AG08395 (cell line): ENCODE results near the gene KIF16B.

Experiments used
- DNase-seq: peaks from one replicate; pipeline ENCODE4 v3.0.0; 2012; ENCODE audit warnings: mixed read lengths, low spot score

KIF16B gene

DNA sequence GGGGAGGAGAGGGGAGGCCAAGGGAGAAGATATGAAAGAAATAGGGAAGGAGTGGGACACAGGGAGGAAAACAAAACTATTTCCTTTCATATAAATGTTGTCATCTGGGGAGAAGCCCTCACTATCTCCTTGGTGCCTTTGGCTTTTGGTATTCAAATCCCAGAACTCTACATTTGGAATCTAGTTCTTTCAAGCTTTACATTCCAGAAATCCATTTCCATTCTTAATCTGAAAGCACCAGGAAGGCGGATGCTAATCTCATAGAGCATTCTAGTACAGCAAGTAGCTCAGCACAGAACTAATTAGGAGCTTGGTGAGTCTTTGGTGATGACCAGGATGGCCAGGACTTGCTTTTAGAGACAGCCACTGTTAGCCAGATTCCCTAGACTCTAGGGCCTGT, 177.9 kb downstream of the KIF16B start:
- no peak for DNase-seq

DNA sequence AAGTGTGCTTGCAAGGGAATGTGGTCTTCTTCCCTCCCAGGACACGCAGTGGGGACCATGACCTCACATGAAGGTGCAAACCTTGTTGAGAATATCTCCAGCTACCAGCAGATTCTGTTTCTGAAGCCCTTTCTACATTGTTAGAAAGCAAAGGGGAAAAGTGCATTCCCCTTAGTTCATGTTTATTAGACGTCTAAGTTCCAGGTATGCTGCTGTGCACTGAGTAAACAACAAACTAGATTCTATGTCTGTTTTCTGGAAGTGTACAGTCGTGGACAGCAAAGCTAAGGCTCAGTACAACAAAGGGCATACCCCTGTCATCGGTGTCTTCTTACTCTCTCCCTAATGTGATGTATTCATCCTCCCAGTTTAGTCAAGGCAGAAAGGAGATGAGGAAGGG, 178.5 kb downstream of the KIF16B start:
- no peak for DNase-seq

DNA sequence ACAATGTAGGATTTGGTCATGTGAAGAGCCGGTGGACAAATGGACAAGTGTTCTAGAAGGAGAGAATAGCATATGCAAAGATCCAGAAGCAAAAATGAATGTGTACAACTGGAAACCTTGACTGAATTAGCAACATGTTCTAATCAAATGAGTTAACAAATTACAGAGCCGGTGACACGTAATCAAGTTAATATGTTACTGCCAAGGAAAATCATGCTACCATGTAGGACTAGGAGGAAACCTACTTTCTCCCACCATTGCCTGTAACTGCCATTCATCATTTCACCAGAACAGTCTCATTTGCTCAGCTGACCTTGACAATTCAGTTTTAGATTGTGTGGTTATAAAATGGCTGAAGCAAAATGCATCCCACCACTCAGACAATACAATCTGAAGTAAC, 179.4 kb downstream of the KIF16B start:
- DNase-seq, result no peak

DNA sequence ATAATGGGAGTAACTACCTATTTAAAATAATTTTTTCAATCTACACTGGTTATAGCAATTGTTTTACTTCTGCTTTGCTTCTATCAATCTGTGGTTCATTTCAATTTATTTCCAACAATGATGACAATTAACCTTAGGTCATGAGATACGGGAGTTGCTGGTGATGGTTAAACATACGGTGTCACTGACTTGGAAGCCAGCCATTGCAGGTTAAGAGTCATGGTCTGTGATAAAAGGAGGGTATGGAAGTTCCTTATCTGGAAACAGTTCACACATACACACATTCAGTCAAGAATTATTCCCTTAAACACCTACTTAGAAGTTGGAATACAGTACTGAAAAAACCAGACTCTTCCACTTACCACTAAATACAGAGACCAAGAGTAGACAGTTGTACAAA, 180.0 kb downstream of the KIF16B start:
- DNase-seq, result no peak

DNA sequence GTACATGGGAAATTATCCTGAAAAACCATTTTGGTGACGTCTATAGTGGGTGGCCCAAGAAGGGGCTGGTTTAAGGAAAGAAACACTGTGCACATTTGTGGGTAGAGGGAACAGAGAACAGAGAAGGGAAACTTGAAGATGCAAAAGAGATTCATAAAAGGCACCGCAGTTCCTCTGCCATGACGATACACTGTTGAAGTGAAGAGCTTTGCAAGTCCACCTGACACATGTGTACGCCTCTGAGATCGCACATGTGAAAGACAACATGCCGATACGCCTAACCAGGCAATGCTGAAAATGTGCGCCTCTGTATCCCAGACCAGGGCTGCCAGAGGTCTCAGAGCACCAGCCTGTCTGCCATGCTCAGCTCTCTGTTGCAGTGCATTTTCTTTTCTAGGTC, 180.9 kb downstream of the KIF16B start:
- DNase-seq, result no peak

DNA sequence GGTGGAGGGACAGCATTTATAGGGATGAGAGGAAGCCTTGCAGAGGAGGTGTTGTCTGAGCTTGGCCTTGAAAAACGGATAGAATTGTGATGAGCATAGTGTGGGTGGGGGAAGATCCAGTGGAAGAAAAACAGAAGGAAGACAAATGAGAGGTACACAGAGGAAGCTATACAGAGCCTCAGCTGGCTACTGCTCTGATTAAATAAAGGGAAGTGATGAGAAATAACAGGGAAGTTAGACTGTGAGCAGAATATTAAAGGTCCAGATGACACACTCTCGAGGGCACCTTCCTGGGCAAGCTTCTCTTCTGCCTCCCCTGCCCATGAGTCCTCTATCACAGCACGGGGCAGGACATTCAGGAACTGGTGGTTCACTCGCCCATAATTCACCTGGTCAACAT, 182.3 kb downstream of the KIF16B start:
- no peak for DNase-seq

DNA sequence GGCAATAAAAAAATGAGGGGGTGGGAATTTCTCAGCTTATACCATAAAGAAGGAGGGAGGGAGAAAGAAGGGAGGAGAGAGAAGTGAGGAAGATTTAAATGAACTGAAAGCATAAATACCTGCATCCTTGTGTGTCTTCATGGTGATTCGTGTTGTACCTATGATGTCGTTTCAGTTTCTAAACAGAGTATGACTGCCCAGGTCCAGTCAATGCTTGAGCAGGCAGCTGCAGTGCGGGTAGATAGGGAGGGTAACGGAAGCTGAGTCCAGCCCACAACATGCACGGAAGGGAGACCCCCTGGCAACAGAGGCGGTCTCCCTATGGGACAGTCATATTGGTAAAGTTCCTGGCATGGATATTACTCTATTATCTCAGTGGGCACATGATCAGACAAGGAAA, 184.5 kb downstream of the KIF16B start:
- DNase-seq, result no peak

DNA sequence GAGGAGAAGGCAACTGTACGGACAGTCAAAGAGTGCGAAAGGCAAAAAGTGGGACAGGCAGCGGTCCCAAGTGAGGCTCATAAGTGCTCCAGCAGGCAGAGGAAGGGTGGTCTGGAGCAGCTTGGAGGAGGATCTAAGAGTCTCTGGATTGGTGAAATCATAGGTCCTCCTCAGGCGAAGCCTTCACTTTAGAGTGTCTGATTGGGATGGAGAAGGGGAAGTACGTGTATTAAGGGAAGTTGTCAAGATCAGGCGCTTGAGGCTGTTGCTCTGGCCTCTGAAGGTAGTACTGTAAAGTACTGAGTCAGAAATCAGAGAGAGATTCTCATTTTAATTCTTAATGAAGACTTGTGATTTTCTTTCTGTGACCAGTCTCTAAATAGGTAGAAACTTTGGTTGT, 185.6 kb downstream of the KIF16B start:
- DNase-seq, result no peak

DNA sequence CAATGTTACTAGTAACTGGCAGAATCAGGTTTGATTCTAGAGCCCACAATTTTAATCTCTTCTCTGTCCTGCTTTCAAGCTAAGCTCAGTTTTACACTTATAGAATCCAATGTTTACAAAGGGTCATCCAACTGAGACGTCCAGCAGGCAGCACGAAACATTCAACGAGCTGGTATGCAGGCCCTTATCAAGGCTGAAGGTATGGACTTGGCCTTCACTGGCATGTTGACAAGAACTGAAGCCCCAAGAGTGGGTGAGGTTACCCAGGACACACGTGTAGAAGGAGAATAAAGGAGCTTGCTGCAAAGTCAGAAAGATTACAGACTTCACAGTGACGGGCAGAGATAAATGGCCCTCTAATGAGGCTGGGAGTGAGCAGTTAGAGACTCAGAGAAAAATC, 187.4 kb downstream of the KIF16B start:
- no peak for DNase-seq

DNA sequence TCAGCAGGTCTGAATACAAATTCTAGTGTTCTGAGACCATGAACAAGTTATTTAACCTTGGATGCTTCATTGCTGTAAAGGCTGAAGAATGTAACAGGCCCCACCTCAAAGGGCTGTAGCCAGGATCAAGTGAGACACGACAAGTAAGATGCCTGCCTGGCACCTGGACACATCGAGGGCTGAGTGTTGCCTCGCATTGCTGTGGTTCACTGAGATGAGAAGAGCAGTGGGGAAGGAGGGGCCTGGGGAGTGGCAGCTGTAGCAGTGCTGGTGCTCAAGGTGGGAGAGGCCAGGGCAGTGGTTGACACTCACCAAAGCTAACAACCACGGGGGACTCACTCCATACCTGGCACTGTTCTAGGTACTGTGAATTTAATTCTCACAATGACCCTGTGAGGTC, 187.8 kb downstream of the KIF16B start:
- DNase-seq, result no peak

DNA sequence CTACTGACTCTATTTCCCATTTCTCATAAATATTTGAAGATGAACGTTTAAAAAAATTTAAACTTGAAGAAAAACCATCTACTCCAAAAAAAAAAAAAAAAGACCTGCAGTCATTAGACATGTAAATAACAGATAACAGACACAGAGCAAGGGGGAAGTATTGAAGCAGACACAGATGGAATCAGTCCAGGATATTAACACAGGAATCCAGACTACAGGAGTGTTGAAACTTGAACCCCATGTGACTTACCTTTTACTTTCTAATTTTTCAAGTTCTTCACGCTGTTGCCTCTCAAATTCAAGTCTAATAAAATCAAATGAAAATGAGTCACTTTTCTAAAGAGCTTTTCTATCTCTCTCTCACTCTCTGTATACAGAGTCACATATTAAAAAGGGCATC, 191.8 kb downstream of the KIF16B start:
- DNase-seq, result no peak

DNA sequence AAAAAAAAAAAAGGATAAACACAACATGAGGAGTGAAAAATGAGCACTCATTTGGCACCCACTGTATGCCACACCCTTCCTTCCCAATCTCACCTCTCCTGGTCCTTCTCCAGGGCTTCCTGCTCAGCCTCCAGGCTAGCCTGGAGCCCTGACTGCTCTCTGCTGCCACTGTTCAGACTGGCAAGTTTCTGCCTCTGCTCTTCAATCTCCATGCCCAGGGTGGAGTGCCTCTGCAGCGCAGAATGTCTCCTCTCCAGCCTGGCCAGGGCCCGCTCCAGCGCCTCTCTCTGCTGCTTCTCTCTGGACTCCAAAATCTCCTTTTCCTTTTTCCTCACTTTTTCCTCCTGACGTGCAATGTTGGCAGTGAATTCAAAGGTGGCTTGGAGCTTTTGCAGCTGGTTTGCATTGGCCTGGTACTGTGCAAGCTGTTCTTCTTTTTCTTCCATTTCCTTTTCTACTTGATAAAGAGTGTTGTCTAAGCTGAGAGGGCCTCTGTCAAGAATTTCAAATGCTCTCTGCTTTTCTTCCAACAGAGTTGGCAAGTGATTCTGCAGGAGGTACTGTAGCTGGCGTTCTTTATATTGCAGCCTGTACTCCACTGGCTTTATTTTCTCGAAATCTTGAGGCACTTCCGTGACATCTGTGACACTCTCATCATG, 194.4 kb downstream of the KIF16B start:
- DNase-seq, result no peak

DNA sequence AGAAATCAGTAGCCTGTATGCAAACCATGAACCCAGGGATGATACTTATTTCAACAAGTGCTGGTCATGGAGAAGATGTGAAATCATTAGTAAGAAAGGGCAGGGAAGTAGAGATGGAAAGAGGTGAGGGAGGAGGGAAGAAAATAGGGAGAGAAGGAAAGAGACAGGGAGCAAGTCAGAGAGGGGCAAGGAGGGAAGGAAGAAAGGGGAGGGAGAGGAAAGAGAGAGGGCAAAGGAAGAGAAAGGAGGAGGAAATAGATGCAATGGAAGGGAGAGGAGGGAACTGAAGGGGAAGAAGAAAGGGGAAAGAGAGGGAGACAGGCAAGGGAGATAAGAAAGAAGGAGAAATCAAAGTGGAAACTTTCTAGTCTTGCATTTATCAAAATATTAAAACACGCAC, 195.1 kb downstream of the KIF16B start:
- no peak for DNase-seq

DNA sequence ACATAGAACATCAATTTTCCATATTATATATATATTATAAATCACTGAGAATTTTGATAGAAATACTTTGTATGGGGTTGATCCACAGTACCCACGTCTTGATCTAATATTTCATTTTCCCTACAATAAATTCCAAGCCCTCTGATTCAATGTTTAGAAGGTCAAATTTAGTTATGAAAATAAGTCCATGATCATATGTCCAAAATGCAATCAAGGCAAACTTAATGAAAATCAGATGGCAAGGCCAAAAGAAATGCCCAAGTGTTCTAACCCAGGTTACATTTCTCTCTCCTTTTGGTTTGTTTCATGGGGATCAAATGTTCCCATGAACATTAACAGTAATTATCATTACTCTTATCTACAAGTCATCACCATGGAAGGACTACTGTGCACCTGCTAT, 203.8 kb downstream of the KIF16B start:
- no peak for DNase-seq

DNA sequence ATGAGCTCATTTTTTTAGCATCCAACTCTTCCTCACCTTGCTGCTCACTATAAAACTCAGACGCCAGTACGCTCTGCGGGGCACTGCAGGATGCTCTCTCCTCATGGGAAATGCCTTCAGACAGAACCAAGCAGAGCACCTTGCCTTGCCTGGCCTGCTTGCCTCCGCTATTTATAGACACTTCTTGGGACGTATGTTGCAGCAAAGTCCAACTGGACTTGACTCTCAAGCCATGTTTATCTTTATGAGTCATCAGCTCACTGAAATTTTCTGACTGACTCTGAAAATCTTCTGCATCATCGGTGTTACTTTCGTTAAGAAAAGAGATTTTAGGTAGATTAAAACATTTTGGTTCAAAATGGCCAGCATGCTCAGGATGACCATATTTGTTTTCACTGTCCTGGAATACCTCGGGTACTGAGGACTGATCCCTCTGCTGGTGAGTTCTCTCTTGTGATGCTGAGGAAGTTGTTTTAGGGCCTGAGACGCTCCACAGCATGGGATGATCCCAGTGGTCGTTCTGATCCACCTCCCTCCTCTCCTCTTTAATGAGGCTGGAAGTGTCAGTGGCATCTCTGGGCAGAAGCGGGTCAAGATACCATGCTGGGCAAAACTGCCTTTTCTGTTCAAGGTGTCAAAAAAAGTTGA, 204.5 kb downstream of the KIF16B start:
- DNase-seq, result no peak

DNA sequence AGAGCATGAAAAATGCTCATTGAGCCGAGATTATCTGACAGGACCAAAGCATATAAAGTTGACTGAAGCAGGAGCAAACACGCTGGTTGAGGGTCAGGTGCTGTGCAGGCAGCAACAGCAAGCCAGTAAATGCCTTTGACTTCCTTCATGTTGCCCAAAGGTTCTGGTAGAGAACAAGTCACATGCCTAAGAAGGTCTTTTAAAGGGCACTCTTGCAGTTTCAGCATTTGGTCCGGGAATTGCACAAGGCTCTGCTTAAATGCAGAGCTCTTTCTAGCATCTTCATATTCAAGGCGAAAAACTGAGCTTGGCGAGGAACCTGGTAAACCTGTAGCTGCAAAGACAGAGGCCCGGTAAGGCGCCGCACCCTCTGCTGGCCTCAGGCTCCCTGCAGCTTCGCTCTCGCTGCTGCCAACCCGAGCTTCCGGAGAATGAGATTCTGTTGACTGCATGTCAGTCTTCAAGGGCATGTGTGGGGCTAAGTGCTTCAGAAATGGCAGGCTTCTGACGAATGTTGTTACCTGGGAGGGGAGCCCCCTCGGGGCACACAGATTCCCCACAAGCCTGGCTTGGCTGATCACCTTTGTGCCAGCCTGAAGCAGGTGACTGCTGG, 205.2 kb downstream of the KIF16B start:
- DNase-seq, result no peak

DNA sequence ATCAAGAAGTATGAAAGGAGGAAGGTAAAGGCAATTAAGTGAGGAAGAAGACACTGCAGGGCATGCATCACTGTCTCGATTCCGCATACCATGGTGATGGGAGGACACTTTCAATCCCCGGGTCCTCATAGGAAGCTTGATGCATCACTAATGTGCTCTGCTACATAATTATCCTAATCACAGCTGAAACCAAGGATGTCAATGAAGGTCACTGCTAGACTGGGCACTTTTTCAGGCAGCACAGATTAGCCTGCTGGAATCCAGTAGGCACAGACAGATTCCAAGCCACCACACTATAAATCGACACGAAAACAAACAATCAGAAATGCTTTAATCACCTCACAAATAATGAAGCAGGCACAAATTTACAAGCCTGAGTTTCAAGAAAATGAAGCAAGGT, 206.7 kb downstream of the KIF16B start:
- DNase-seq, result no peak

DNA sequence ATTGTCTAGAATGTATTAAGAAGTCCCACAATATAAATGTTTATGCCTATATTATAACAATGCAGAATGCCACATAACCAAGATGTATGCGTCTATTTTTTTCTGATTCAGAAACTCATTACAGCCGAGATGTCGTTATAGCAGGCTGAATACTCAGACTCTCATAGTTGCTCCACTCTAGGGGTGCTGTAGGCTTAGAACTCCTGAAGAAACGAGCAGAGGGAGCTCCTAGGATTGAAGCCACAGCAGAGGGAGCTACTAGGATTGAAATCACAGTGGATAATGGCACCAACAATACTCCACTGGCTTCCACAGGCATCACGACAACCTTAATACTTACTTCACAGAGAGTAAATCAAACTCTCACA, 208.9 kb downstream of the KIF16B start:
- no peak for DNase-seq

DNA sequence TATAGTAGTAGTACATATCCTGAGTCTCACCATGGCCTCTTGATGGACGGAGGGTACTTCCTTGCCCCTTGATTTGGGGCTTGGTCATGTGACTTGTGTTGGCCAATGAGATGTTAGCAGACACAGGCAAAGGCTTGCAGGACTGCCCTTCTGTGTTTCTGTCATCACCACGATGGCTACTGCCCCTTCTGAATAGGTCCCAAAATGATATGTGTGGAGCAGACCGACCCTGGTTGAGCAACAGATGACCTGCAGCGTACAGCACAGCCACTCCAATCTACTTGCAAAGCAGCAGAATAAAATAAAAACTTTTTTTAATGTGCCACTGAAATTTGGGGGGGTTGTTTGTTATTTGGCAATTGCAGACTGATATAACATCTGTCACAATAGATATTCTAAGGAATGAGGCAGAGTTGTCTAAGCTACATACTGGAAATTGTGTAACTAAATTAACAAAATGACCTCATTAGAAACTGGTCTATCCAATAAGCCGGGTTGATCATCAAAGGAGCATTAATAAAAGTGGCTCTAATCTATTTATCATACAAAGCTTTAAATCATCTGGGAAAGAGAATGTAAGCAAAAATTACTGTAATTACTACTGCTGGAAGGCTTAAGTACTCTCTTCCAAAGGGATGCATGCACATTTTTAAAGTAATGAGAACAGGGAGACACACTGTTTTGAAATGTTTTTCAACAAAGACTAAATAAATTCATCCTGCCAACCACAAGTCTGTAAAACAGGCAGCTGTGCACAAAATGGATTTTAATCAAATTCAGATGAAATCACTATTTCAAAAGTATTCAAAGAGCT, 209.5 kb downstream of the KIF16B start:
- no peak for DNase-seq

DNA sequence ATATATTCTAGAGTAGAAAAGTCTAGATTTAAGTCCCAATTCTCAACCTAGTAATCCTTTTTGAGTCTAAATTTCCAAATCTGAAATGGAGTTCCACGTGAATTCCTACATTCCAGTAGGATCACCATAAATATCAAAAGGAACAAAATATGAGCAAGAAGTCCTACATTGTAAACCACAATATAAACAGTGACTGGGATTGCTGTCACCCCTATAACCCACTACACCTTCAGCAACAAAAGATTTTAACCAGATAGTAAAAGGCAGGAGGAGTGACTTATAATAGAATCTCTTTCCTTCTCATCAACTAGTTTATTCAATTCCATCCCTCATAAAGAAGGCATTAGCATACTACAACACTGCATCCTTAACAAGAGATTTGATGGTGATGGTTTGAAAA, 210.6 kb downstream of the KIF16B start:
- no peak for DNase-seq

DNA sequence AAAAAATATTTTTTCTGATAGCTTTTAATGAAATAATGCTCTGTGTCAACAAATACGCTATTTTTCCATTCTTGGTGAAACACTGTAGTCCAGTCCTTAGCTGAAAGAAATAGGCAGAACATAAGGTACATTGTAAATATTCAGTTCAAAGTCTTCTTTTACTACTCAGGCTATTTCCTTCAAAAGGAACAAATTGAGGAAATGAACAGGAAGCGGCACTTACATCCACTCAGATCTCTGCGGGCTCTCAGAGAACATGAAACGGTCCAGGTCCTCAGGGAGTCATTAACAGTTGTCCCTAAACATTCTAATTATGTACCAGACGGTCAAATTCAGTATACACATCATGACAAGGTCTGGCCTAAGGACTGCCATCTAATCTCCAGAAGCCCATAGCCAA, 212.6 kb downstream of the KIF16B start:
- no peak for DNase-seq

DNA sequence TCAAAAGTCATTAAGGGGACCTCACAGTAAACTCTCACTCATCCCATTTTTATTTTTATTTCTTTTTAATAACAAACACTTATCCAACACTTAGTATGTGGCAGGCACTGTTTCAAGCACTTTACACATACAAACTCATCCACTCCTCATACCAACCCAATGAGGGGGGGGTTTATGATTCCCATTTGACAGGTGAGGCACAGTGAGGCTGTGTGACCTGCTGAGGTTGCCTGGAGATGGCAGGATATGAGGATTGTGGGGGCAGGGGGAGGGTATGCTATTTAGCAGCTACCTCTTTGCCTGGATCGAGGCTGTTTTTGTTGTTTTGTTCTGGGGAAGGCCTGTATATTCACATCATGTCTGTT, 219.8 kb downstream of the KIF16B start:
- DNase-seq, result no peak

DNA sequence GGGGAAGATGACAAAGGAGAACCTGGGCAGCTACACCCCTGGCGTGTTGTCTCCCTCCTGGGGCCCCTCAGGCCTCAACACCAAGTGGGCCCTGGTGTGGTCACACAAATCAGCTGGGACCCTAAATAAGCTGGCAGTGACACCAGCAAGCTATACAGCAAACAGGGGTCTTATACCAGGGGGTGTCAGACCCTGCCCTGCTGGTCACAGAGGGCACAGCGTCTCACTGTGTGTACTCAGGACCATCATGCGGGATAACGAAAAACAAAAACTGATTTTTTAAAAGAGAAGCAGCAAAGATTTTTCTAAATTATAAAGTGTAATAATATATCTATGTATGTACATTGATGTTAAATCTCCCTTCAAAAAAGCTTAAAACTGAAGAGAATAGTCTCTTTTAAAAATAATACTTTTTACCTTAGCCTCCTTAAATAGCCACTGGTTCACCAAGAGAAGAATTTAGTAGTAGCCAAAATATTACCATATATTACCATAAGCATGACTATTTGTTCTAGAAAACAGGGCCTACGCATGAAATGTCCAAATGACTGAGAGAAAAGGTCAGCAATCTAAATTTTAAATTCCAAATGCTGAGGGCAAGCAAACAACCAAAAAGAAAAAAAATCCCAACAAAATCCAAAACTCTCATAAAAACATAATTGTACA, 220.4 kb downstream of the KIF16B start:
- no peak for DNase-seq
